WERI-Rb-1 (cell line): ENCODE results near the gene CAPN14.

Experiments used
- DNase-seq: peaks from one replicate; pipeline ENCODE4 v3.0.0-alpha.2; 2020
- H3K27ac ChIP-seq: fragments of 250-450 bp; sonication (Bioruptor Pico); 2 replicates; pipeline ENCODE4 v1.5.1; 2020; ENCODE audit warnings: mild to moderate bottlenecking, moderate library complexity
- H3K27me3 ChIP-seq: fragments of 250-450 bp; sonication (Bioruptor Pico); 2 replicates; pipeline ENCODE4 v1.5.1; 2021; ENCODE audit warnings: mild to moderate bottlenecking, low read depth, moderate library complexity; ENCODE audit not compliant: insufficient read depth, severe bottlenecking
- H3K36me3 ChIP-seq: fragments of 250-450 bp; sonication (Bioruptor Pico); 2 replicates; pipeline ENCODE4 v1.5.1; 2020; ENCODE audit warnings: mild to moderate bottlenecking, moderate library complexity
- H3K4me3 ChIP-seq: 2 replicates; pipeline ENCODE4 v1.5.1; 2011; ENCODE audit warnings: low read depth, mild to moderate bottlenecking, control low read depth, low read length
- H3K9me3 ChIP-seq: fragments of 250-450 bp; sonication (Bioruptor Pico); 2 replicates; pipeline ENCODE4 v1.5.1; 2021; ENCODE audit warnings: mild to moderate bottlenecking, moderate library complexity; ENCODE audit not compliant: severe bottlenecking
- TF ChIP-seq, protein P1 (sequence below): IDR thresholded peaks from 2 replicates; pipeline ENCODE4 v1.5.1; 2011; ENCODE audit warnings: low read depth, mild to moderate bottlenecking, control low read depth, inconsistent platforms, low read length

CAPN14 gene

DNA sequence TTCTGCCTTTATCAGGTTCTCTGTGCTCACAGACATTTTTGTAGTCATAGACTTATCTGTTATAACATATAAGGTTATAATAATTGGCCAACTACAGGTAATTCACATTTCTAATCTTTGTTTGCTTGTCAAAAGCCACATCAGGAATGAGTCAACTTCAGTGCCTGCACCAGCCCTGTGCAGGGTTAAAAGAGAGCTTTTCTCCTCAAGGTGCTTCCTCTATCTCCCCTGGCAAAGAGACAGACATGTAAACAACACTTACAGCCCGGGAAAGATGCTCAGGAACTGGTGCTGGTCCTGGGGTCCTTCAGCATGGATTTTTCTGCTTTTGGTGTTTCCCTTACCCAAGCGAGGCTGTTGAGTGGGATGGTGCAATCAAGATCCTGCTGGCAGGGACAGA, 9.0 kb upstream of the CAPN14 start:
- no peaks in the 10 kb centered on the region for H3K27me3 ChIP-seq
- DNase-seq: no peak

DNA sequence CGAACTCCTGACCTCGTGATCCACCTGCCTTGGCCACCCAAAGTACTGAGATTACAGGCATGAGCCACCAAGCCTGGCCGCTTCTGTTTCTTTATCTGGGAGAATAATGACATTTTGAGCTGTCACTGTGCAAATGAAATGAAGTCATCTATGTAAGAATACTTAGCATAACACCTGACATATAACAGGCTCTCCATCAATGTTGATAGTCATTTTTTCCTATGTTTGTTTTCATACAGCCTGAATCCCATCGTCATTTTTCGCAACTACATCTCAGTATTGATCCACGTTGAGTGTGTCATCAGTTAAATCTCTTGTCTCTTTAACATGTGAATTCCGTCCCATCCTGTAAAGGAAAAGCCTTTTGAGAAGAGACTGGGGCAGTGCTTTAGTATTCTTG, 6.4 kb upstream of the CAPN14 start:
- TF ChIP-seq, protein P1, sequence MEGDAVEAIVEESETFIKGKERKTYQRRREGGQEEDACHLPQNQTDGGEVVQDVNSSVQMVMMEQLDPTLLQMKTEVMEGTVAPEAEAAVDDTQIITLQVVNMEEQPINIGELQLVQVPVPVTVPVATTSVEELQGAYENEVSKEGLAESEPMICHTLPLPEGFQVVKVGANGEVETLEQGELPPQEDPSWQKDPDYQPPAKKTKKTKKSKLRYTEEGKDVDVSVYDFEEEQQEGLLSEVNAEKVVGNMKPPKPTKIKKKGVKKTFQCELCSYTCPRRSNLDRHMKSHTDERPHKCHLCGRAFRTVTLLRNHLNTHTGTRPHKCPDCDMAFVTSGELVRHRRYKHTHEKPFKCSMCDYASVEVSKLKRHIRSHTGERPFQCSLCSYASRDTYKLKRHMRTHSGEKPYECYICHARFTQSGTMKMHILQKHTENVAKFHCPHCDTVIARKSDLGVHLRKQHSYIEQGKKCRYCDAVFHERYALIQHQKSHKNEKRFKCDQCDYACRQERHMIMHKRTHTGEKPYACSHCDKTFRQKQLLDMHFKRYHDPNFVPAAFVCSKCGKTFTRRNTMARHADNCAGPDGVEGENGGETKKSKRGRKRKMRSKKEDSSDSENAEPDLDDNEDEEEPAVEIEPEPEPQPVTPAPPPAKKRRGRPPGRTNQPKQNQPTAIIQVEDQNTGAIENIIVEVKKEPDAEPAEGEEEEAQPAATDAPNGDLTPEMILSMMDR: no peak

More for the DNA sequence above, 9.0 kb upstream of the CAPN14 start:
- no peaks in the 10 kb centered on the region for H3K9me3 ChIP-seq
- H3K4me3 ChIP-seq: no peak overlapping the region
- TF ChIP-seq, protein P1: no peak
- no peak overlapping the region for H3K27ac ChIP-seq
- H3K36me3 ChIP-seq: no peaks in the 10 kb centered on the region

DNA sequence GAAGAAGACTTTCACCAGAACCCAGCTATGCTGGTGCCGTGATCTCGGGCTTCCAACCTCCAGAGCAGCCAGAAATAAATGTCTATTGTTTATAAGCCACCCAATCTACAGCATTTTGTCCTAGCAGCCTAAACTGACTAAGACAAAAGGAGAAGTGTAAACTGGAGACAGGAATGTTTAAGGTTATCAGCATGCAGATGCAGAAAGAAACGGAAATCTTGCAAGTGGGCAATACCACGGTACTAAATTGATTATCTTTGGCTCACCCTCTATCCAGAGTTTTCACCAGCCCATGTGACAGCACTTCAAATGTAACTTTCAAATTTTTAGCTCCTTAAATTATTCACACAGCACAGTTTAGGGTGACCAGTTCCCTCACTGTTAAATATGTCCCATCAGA, 5.7 kb upstream of the CAPN14 start:
- no peaks in the 10 kb centered on the region for H3K27me3 ChIP-seq
- TF ChIP-seq, protein P1: no peak
- no peaks in the 10 kb centered on the region for H3K36me3 ChIP-seq
- DNase-seq: no peak
- H3K9me3 ChIP-seq: no peaks in the 10 kb centered on the region
- no peak overlapping the region for H3K4me3 ChIP-seq
- H3K27ac ChIP-seq: no peak overlapping the region

More for the DNA sequence above, 6.4 kb upstream of the CAPN14 start:
- H3K36me3 ChIP-seq: no peaks in the 10 kb centered on the region
- no peak overlapping the region for H3K27ac ChIP-seq
- no peaks in the 10 kb centered on the region for H3K27me3 ChIP-seq
- H3K9me3 ChIP-seq: no peaks in the 10 kb centered on the region
- H3K4me3 ChIP-seq: no peak overlapping the region
- DNase-seq: no peak

DNA sequence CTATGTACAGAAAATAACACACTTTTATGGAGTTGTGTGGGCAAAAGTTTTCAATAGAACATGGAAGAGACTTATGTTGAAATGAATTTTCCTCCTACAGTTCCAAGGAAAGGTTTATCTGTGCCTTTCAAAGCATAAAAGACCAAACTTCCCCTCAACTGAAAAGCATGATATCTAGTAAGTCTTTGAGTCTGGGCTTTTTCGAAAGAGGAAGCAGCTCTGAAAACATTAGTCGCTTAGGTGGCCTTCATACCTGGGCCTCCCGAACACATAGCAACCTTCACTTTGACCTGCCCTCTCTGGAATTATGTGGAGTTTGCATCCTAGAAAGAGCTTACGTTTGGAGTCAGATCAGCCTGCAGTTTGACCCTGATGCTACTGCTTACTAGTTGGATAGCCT, 4.8 kb upstream of the CAPN14 start:
- H3K9me3 ChIP-seq: no peaks in the 10 kb centered on the region
- no peak for DNase-seq
- H3K27ac ChIP-seq: no peak overlapping the region
- no peak overlapping the region for H3K4me3 ChIP-seq
- H3K27me3 ChIP-seq: no peaks in the 10 kb centered on the region
- H3K36me3 ChIP-seq: no peaks in the 10 kb centered on the region
- TF ChIP-seq, protein P1: no peak

DNA sequence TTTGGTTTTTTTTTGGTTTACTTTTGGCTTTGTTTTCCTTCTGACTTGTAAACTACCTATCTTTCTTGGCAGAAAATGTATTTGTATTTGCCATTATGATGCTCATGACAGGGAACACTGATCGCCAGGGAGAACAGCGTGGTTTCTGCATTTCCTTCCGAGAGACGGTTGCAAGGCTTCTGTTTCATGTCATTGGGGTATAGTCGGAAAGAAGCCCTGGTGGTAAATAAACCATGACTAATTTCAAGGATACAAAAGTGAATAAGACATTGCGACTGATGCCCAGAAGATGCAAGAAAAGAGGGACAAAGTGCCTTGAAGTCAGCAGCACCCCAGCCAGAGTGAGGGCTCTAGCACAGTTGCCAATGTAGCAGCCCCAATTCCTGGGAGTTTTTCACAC, 4.2 kb upstream of the CAPN14 start:
- DNase-seq: no peak
- H3K27ac ChIP-seq: no peak overlapping the region
- H3K4me3 ChIP-seq: no peak overlapping the region
- no peaks in the 10 kb centered on the region for H3K27me3 ChIP-seq
- no peaks in the 10 kb centered on the region for H3K9me3 ChIP-seq
- TF ChIP-seq, protein P1: no peak
- no peaks in the 10 kb centered on the region for H3K36me3 ChIP-seq
